AG04450 (cell line): Measurements from ENCODE around the gene GABPB1. TPM values are rescaled to one million over a fixed set of nuclear protein-coding genes. Genes with fewer than 3 reads are reported as not detected.

Experiments
- CTCF ChIA-PET: fragments of 300-600, 350-600 bp; formaldehyde crosslinking; extraction: SDS; loops from one replicate; lab custom pipeline; 2022; ENCODE audit warnings: antibody characterized with exemption, inconsistent platforms; lab: Charles Lee
- POLR2A ChIA-PET: fragments of 350-600 bp; formaldehyde crosslinking; extraction: SDS; loops from one replicate; lab custom pipeline; 2021; ENCODE audit warnings: antibody characterized with exemption, inconsistent platforms; lab: Yijun Ruan, JAX
- DNase-seq: peaks from one replicate; pipeline ENCODE4 v3.0.0-alpha.2; 2011; ENCODE audit warnings: low read depth, low spot score
- H3K27ac ChIP-seq: one replicate; pipeline ENCODE4 v1.5.1; 2012; ENCODE audit warnings: low read depth, low read length, control low read depth
- H3K27me3 ChIP-seq: one replicate; pipeline ENCODE4 v1.6.0; 2012; ENCODE audit warnings: low read length; ENCODE audit not compliant: control insufficient read depth, insufficient read depth
- H3K4me3 ChIP-seq: 2 replicates; pipeline ENCODE4 v1.5.1; 2011; ENCODE audit warnings: mild to moderate bottlenecking, low read depth, low read length, control low read depth
- H3K9me3 ChIP-seq: 2 replicates; pipeline ENCODE4 v1.5.1; 2012; ENCODE audit warnings: low read length; ENCODE audit not compliant: control insufficient read depth, insufficient read depth
- CTCF ChIP-seq: IDR thresholded peaks from 2 replicates; pipeline ENCODE4 v1.5.1; 2011; ENCODE audit warnings: low read depth, low read length, control low read depth, inconsistent platforms
- polyA plus RNA-seq: library from polyadenylated mRNA; depleted of rRNA; stranded (reverse); fragments of >200 nt; gene quantifications from 2 replicates; pipeline ENCODE4 v1.2.3, GENCODE V29; 2011

The GABPB1 gene
- polyA plus RNA-seq, 1 experiment = 29.9 TPM

DNA sequence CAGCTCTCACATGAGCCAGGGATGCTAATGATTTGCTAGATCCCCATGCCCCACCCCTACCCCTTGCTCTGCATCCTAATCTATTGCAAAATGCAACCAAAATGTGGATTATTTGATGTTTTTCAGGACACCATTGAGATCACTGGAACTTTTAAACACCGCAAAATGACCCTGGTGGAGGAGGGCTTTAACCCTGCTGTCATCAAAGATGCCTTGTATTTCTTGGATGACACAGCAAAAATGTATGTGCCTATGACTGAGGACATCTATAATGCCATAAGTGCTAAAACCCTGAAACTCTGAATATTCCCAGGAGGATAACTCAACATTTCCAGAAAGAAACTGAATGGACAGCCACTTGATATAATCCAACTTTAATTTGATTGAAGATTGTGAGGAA lies 119.2 kb downstream of the GABPB1 start:
- Histone ChIP-seq H3K4me3 (no peak overlapping the region), H3K27me3 (no peaks in the 10 kb centered on the region), H3K9me3 (no peaks in the 10 kb centered on the region), H3K27ac (no peak overlapping the region)
- no peak for DNase-seq
- TF ChIP-seq CTCF = no peak
- POLR2A ChIA-PET = no interaction called here
- CTCF ChIA-PET = no interaction called here

- Histone ChIP-seq H3K27ac (no peak overlapping the region), H3K4me3 (no peak overlapping the region), H3K9me3 (no peaks in the 10 kb centered on the region), H3K27me3 (no peaks in the 10 kb centered on the region)
- DNase-seq = no peak
- no peak for TF ChIP-seq CTCF
- POLR2A ChIA-PET = no interaction called here
- CTCF ChIA-PET = interaction anchor here (0.7 kb wide), 1 partner anchor 35 kb away, joined by 4 read pairs; no protein-coding TSS in a partner anchor
Measured at GRCh38 chr15:50234764-50235163, 120.2 kb downstream of the GABPB1 start.

GRCh38 chr15:50233192-50233736 lies 121.7 kb downstream of the GABPB1 start:
- Histone ChIP-seq H3K27me3 (no peaks in the 10 kb centered on the region), H3K4me3 (no peak overlapping the region), H3K27ac (no peak overlapping the region), H3K9me3 (no peaks in the 10 kb centered on the region)
- POLR2A ChIA-PET = no interaction called here
- no peak for TF ChIP-seq CTCF
- CTCF ChIA-PET = no interaction called here
- no peak for DNase-seq

DNA sequence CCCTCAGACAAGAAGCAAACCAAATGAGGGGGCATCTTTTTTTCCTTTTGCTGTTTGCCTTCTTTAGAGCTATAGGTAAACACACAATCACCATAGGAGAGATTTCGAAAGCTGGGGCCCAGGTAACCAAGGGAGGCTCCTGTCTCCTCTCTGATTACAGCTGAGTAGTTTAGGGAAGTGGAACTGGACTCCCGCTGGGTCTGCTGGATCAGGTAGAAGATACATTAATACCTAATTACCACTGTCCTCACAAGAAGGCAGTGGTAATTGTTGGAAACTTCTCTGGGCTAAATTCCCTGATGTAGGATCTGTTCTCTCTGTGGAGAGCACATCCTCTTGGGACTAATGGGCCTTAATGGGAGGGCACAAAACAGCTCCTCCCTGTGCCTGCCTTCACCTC lies 122.2 kb downstream of the GABPB1 start:
- CTCF ChIA-PET = no interaction called here
- TF ChIP-seq CTCF = no peak

DNA sequence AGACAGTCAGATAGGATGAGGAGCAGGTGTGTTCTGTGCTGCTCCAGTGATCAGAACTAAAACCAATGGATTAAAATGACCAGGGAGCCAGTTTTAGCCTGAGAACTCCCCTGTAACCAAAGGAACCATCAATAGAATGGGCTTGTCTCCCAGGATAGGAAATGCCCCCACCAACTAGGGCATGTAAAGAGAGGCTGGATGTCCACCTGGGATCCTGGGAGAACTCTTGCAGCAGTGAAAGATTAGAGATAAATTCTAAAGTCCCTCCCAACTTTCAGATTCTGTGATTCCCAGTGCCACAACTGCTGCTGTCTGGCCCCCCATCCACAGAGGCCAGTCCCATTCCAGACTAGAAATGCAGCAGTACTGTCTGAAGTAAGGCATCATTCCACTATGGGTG lies 123.2 kb downstream of the GABPB1 start:
- DNase-seq = no peak
- ChIA-PET POLR2A (no interaction called here), CTCF (no interaction called here)
- Histone ChIP-seq H3K4me3 (no peak overlapping the region), H3K27me3 (no peaks in the 10 kb centered on the region), H3K27ac (no peak overlapping the region), H3K9me3 (no peaks in the 10 kb centered on the region)
- TF ChIP-seq CTCF = no peak

More for the DNA sequence above, 122.2 kb downstream of the GABPB1 start:
- H3K27me3 ChIP-seq = no peaks in the 10 kb centered on the region
- DNase-seq = no peak
- no peak overlapping the region for H3K4me3 ChIP-seq
- H3K27ac ChIP-seq = no peak overlapping the region
- no peaks in the 10 kb centered on the region for H3K9me3 ChIP-seq
- POLR2A ChIA-PET = no interaction called here
